PFSK-1 (cell line): ENCODE measurements around the gene MRPL11.
A peak's percentile ranks its signal among the peaks of the same experiment; 100 is the strongest.

Experiments
- FOXP2 ChIP-seq: optimal IDR thresholded peaks from 2 replicates; pipeline ENCODE3; 2011; ENCODE audit warnings: borderline replicate concordance, control low read depth, inconsistent platforms; ENCODE audit not compliant: insufficient read depth; ENCODE audit errors: extremely low read length, extremely low read depth
- POLR2AphosphoS5 ChIP-seq: IDR thresholded peaks from 2 replicates; pipeline ENCODE4 v1.6.1; 2012; ENCODE audit warnings: low read depth, mild to moderate bottlenecking, control low read depth, low read length, moderate library complexity
- REST ChIP-seq, 2 experiments: IDR thresholded peaks; 2 replicates each; pipeline versions ENCODE4 v1.6.1 to v1.8.0; 2011 to 2012; ENCODE audit warnings: low read depth in 2 of 2, low read length in 2 of 2, control low read depth in 1 of 2, inconsistent platforms in 1 of 2, mild to moderate bottlenecking in 1 of 2, moderate library complexity in 1 of 2; ENCODE audit not compliant: insufficient read depth in 1 of 2
- SIN3A ChIP-seq: IDR thresholded peaks from 2 replicates; pipeline ENCODE4 v1.6.1; 2012; ENCODE audit warnings: mild to moderate bottlenecking, low read length, moderate library complexity, borderline replicate concordance; ENCODE audit not compliant: insufficient read depth
- TAF1 ChIP-seq: IDR thresholded peaks from 2 replicates; pipeline ENCODE4 v1.6.1; 2012; ENCODE audit warnings: low read length, control low read depth, borderline replicate concordance; ENCODE audit not compliant: insufficient read depth

MRPL11 gene

DNA sequence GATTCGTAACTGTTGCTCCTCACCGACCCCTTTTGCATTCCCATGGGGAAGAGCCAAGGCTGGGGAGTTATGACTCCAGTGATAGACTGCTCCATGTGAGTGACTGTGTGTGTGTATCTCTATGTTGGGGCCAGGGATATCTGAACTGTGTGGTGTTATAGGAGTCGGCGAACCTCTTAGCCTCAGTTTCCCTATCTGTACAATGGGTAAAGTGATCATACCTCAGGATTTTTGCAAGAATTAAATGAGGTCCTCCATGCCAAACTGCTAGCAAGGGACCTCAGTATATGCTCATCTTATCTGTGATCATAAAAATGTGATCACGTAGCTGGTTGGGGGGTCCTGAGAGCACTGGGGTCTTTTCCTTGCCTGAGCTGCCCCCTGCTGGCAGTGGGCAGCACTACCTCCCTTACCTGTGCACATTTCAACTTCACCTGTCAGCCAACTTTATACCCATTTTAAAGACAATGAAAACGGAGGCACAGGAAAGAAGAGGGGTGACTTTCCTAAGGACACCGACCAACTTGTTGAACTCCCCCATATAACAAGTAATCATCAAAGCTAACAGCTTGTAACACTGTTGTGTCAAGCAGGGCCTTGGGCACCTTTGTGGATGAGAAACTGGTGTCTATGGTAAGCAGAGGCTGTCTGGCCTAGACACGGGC is 40.2 kb upstream of the MRPL11 start:
- TF ChIP-seq POLR2AphosphoS5, result no peak
- TF ChIP-seq REST (IDR thresholded peaks at IDR 0.05; ENCODE audit: insufficient read depth in 1 of 2, low read depth in 2 of 2, low read length in 2 of 2), result peak; percentile 27 to 47; a peak in 2 of 4 replicates
- peak; percentile 58; the same call in 1 of the 2 replicates for TF ChIP-seq TAF1

DNA sequence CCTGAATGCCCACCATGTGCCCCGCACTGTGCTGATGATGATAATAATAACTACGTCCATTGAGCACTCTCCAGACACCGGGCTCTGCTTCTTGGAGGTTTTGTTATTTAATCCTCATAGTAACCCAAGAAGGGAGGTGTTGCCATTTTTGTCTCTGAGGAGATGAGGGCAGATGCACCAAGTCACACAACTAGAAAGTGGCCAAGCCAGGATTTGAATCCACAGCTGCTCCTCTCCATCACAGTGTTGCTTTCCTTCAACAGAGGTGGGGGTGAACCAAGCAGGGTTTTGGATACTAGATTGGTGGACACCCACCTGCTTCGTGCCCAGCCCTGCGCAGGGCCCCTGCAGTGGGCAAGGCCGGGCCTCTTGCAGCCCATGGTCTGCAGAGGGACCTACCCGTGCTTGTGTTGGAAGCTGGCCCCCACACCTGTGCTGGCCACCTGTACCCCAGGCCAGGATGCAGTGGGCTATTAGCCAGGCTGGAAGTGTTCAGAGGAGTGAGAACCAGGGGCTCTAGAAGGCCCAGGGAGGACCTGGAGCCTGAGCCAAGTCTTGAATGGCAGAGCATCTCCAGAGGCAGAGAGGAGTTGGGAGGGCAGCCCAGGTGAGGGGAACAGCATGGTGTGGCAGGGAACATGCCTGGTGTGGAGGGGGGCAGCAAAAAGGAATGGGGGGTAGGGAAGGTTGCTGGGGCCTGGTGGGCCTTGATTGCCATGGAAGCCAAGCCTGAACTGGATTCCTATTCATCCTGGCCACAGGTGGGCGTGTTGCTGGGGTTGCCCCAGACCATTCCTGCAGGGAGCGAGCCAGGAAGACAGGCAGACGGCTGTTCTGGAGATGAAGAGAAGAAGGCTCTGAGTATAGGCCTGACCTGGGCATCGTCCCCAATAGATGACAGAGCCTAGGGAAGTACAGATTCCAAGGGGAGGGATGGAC is 38.9 kb upstream of the MRPL11 start:
- no peak for TF ChIP-seq FOXP2
- no peak for TF ChIP-seq POLR2AphosphoS5
- no peak for TF ChIP-seq REST (IDR thresholded peaks at IDR 0.05; ENCODE audit: insufficient read depth in 1 of 2, low read depth in 2 of 2, low read length in 2 of 2)

DNA sequence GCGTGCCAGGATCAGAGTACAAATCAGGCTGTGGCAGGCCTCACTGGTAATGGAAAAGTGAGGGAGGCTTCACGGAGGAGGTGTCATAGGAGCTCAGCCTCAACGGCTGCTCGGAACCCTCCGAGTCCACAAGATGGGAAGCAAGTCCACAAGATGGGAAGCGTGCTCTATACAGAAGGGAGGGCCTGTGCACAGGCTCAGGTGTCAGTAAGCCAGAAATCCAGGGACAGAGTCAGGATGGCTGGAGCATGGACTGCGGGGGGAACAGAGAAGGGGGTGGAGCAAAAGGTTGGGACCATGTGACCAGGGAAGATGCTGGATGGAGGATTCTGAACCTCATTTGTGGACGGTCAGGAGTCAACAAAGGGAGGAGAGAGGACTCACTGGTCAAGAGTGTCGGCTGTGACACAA is 38.2 kb upstream of the MRPL11 start:
- TF ChIP-seq POLR2AphosphoS5 (no peak), REST (IDR thresholded peaks at IDR 0.05; ENCODE audit: insufficient read depth in 1 of 2, low read depth in 2 of 2, low read length in 2 of 2) (no peak), FOXP2 (no peak), SIN3A (no peak), TAF1 (no peak)

GRCh38 chr11:66476173-66476840 is 37.7 kb upstream of the MRPL11 start:
- TF ChIP-seq TAF1 (no peak), FOXP2 (no peak), SIN3A (no peak), REST (IDR thresholded peaks at IDR 0.05; ENCODE audit: insufficient read depth in 1 of 2, low read depth in 2 of 2, low read length in 2 of 2) (no peak)
